Thoracic aorta (tissue), 2 donors: Measurements from ENCODE around the gene B4GALNT3. TPM values are rescaled to one million over a fixed set of nuclear protein-coding genes. Genes with fewer than 3 reads are reported as not detected.

ENCODE experiments used
- ATAC-seq: fragments of 150-250 bp; one replicate; pipeline ENCODE4 v1.8.0; 2017; ENCODE audit warnings: low read depth; ENCODE audit not compliant: insufficient number of reproducible peaks, low FRiP score
- DNase-seq: peaks from one replicate; pipeline ENCODE4 v3.0.0-alpha.2; 2020; ENCODE audit warnings: low spot score
- H3K27ac ChIP-seq, 2 donors: fragments of 200-600 bp; sonication (generic); 1 replicate in 1 of 2; 2 replicates in 1 of 2; pipeline ENCODE4 v1.5.1; 2016; ENCODE audit warnings: mild to moderate bottlenecking in 2 of 2, moderate library complexity in 2 of 2
- H3K27me3 ChIP-seq: fragments of 200-600 bp; sonication (generic); replicated peaks from 2 replicates; pipeline ENCODE4 v1.6.0; 2016; ENCODE audit warnings: mild to moderate bottlenecking; ENCODE audit not compliant: insufficient read depth
- H3K36me3 ChIP-seq: fragments of 200-600 bp; sonication (generic); one replicate; pipeline ENCODE4 v1.5.1; 2016
- H3K4me1 ChIP-seq, 2 donors: fragments of 200-600 bp; sonication (generic); 1 replicate in 1 of 2; 2 replicates in 1 of 2; pipeline versions ENCODE4 v1.5.1 to v1.6.0; 2016; ENCODE audit warnings: low read depth in 2 of 2, mild to moderate bottlenecking in 1 of 2; ENCODE audit not compliant: control insufficient read depth in 1 of 2
- H3K4me3 ChIP-seq: fragments of 200-600 bp; sonication (generic); 2 replicates; pipeline ENCODE4 v1.5.1; 2016; ENCODE audit warnings: mild to moderate bottlenecking
- H3K9me3 ChIP-seq: fragments of 200-600 bp; sonication (generic); 2 replicates; pipeline ENCODE4 v1.5.1; 2016
- total RNA-seq, 2 donors: library from RNA; depleted of rRNA; stranded (reverse); fragments of >200 nt; gene quantifications; one replicate each; pipeline versions ENCODE4 v1.1.0 to v1.2.3, GENCODE V29; 2016
- TF ChIP-seq, protein P1 (sequence below): fragments of 200-600 bp; sonication (generic); IDR thresholded peaks from one replicate; pipeline ENCODE4 v1.5.1; 2019; ENCODE audit warnings: antibody characterized with exemption

Gene B4GALNT3
- total RNA-seq, 2 donors from 2014 or later: 16.8 to 22.3 TPM

- H3K9me3 ChIP-seq: no peaks in the 10 kb centered on the region
- no peak overlapping the region for H3K4me3 ChIP-seq
- TF ChIP-seq, protein P1, sequence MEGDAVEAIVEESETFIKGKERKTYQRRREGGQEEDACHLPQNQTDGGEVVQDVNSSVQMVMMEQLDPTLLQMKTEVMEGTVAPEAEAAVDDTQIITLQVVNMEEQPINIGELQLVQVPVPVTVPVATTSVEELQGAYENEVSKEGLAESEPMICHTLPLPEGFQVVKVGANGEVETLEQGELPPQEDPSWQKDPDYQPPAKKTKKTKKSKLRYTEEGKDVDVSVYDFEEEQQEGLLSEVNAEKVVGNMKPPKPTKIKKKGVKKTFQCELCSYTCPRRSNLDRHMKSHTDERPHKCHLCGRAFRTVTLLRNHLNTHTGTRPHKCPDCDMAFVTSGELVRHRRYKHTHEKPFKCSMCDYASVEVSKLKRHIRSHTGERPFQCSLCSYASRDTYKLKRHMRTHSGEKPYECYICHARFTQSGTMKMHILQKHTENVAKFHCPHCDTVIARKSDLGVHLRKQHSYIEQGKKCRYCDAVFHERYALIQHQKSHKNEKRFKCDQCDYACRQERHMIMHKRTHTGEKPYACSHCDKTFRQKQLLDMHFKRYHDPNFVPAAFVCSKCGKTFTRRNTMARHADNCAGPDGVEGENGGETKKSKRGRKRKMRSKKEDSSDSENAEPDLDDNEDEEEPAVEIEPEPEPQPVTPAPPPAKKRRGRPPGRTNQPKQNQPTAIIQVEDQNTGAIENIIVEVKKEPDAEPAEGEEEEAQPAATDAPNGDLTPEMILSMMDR: peak; percentile 23
- H3K27me3 ChIP-seq: no peaks in the 10 kb centered on the region
- no peak for DNase-seq
- no peak for ATAC-seq
- peaks cover 0 to 9% of the 10 kb centered on the region in 2 donors for H3K4me1 ChIP-seq
- no peak overlapping the region for H3K27ac ChIP-seq
- no peaks in the 10 kb centered on the region for H3K36me3 ChIP-seq
Observed at GRCh38 chr12:591167-592023, 131.7 kb downstream of the B4GALNT3 start.

DNA sequence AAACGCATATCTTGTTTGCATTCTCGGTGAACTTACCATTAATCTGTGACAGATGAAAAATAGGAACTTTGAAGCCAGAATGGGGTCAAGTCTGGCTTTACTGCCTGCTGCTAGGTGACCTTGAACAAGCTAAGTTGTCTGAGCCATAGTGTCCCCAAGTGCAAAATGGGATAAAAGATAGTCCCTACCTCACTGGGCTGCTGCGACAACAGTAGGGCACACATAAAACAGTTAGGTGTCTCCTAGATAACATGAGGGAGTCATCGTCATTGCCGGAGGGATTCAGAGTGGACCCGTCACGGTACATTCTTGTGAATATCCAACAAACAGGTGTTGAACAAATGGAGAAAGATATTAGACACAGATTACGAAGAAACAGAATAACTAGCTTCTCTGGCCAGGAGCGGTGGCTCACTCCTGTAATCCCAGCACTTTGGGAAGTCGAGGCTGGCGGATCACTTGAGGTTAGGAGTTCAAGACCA, 132.3 kb downstream of the B4GALNT3 start:
- peaks cover 0 to 9% of the 10 kb centered on the region in 2 donors for H3K4me1 ChIP-seq
- DNase-seq (no peak), ATAC-seq (no peak)
- H3K9me3 ChIP-seq: no peaks in the 10 kb centered on the region
- TF ChIP-seq, protein P1: no peak
- no peak overlapping the region for H3K4me3 ChIP-seq
- no peaks in the 10 kb centered on the region for H3K36me3 ChIP-seq
- no peaks in the 10 kb centered on the region for H3K27me3 ChIP-seq
- no peak overlapping the region for H3K27ac ChIP-seq

DNA sequence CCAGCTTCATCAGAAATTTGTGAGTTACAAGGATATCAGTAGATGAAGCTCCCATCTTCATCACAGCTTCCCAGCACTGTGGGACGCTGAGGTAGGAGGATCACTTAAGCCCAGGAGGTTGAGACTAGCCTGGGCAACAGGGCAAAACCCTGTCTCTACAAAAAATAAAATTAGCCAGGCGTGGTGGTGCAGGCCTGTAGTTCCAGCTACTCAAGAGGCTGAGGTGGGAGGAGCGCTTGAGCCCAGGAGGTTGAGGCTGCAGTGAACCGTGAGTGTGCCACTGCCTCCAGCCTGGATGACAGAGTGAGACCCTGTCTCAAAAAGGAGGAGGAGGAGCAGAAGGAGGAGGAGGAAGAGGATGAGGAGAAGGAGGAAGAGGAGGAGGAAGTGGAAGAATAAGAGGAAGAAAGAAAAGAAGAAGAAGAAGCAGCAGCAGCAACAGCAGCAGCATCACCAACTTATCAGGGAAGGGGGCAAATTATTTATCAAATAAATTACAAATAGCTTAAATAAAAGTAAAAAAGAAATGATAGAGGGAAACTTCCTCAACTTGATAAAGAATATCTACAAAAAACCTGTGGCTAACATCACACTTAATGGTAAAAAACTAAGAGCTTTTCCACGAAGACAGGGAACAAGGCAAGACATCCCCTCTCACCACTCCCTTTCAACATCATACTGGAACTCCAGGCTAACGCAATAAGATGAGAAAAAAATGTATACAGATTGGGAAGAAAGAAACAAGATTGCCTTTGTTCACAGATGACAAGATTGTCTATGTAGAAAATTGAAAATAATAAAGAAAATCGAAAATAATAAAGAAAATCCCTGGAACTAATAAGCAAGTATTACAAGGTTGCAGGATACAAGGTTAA, 133.9 kb downstream of the B4GALNT3 start:
- TF ChIP-seq, protein P1: no peak
- H3K4me3 ChIP-seq: no peak overlapping the region
- H3K27me3 ChIP-seq: no peaks in the 10 kb centered on the region
- no peaks in the 10 kb centered on the region for H3K9me3 ChIP-seq
- no peak overlapping the region for H3K27ac ChIP-seq
- H3K36me3 ChIP-seq: no peaks in the 10 kb centered on the region
- DNase-seq (no peak), ATAC-seq (no peak)
- peaks cover 0 to 9% of the 10 kb centered on the region in 2 donors for H3K4me1 ChIP-seq

DNA sequence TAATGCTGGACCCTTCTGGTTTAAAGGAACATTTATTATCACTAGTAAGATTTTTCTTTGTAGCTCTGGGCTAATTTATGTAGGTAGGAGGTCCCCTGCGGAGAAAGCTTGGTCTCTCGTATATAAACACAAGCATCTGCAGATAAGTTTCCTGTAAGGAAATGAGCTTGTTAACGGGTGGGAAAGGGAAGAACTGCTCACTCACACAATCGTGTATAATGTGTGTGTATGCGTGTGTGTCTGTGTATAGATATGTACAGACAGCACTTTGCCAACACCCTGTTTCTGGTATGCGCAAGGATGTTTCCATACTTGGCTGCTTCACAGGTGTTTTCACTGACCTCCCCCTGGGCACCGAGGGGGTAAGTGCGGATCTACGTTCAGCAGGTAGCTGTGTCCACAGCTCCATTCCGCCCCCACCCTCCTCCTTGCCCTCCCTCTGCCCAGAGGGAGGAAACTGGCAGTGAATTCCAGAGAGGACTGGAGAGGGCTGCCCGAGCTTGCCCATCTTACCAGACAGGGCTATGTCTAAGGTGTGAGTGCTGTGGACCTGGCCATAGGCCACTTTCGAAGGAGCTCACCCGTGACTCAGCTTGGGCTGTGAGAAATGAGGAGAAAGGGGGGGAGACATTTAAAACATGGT, 138.3 kb downstream of the B4GALNT3 start:
- TF ChIP-seq, protein P1: no peak
- DNase-seq (no peak), ATAC-seq (no peak)
- H3K27me3 ChIP-seq: no peaks in the 10 kb centered on the region
- no peaks in the 10 kb centered on the region for H3K9me3 ChIP-seq
- H3K27ac ChIP-seq: no peak overlapping the region
- H3K36me3 ChIP-seq: no peaks in the 10 kb centered on the region
- no peaks in the 10 kb centered on the region for H3K4me1 ChIP-seq
- no peak overlapping the region for H3K4me3 ChIP-seq
